ENCODE results near the gene KIF3C. TPM values are rescaled to one million over a fixed set of nuclear protein-coding genes. Genes with fewer than 3 reads are reported as not detected.

Gene KIF3C
- total RNA-seq, 3 donors from 2014 or later = 1.1 to 2.2 (median 1.7) TPM

Other genes starting within 250 kb of the KIF3C start
- 10 to 100 TPM; 27.2 to 38.5 (median 37.5) TPM for gene ASXL2, start 104.0 kb downstream of the KIF3C start, total RNA-seq
- 100 to 1,000 TPM; 135 to 155 (median 146) TPM for gene RAB10, start 51.6 kb upstream of the KIF3C start, total RNA-seq
- gene GAREM2, start 190.6 kb upstream of the KIF3C start, total RNA-seq = 1 to 10 TPM; 2.4 to 4.1 (median 3.2) TPM